ENCODE results near the gene CMIP. TPM values are rescaled to one million over a fixed set of nuclear protein-coding genes. Genes with fewer than 3 reads are reported as not detected.

The CMIP gene
- total and polyA plus RNA-seq, 10 of the 15 experiments (the other 5 are each of a cell fraction or from before 2014, with no cell fraction given) = 1.2 to 43.2 (median 4.4) TPM

DNA sequence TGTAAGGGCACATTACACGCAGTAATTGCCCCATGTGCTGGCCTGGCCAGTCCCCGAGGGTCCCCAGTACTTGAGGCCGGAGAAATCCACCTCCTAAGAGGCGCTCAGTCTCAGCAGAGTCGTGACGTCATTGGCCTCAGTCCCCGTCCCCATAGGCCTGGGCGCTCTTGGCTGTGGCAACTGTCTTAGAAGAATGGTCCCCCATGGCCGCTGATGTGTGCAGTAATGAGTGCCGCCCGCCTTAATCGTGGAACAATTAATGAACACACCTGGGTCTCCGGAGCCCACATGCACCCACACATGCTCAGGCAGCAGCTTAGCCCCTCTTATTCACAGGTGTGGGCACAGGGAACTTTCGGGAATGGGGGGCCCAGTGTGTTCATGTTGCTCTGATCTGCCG lies 248.0 kb downstream of the CMIP start:
- ChIA-PET POLR2A (no interaction called here), SMC1A (ENCODE audit: uncharacterized antibody, unreplicated experiment) (no interaction called here), RAD21 (ENCODE audit: unreplicated experiment) (no interaction called here), CTCF (no interaction called here)
- H3K4me3 ChIP-seq = no peak overlapping the region
- peaks cover 12 to 30% of the 10 kb centered on the region in 2 experiments; a peak in 3 of 4 replicates for H3K36me3 ChIP-seq (ENCODE audit: control insufficient read depth in 2 of 2, insufficient read depth in 2 of 2, low read length in 1 of 2)
- no peak overlapping the region for H3K4me2 ChIP-seq (ENCODE audit: control insufficient read depth, insufficient read depth)
- in situ Hi-C loops (cut with MboI) (no loop called here), intact Hi-C loops (cut with micrococcal nuclease; ENCODE audit: unreplicated experiment) (no loop called here)
- WGBS (ENCODE audit: insufficient coverage, insufficient replicate concordance, low lambda C conversion rate, missing lambda C conversion rate) = 95% methylated on average over 15 of the region's 15 CpGs
- H4K20me1 ChIP-seq (ENCODE audit: control insufficient read depth, insufficient read depth) = no peaks in the 10 kb centered on the region
- H3K9me3 ChIP-seq (replicated peaks; ENCODE audit: control insufficient read depth, insufficient read depth, low read length) = no peaks in the 10 kb centered on the region; the same call in 2 of the 3 replicates
- no peak overlapping the region for H2AFZ ChIP-seq (ENCODE audit: control insufficient read depth, low read depth, low read length)
- ATAC-seq (no peak), FAIRE-seq (no peak), DNase-seq (ENCODE audit: low read depth, low spot score) (no peak)
- peaks cover 3% of the 10 kb centered on the region; the same call in 1 of the 2 replicates for H3K4me1 ChIP-seq (ENCODE audit: control insufficient read depth, insufficient read depth, low read length)
- no peak overlapping the region for H3K27ac ChIP-seq (ENCODE audit: control insufficient read depth, insufficient read depth)
- no peaks in the 10 kb centered on the region for H3K79me2 ChIP-seq (ENCODE audit: control insufficient read depth, insufficient read depth, low read length)
- H3K27me3 ChIP-seq (replicated peaks in 1 of 2; ENCODE audit: control insufficient read depth in 2 of 2, insufficient read depth in 2 of 2, low read length in 1 of 2) = no peaks in the 10 kb centered on the region
- H3K9ac ChIP-seq (ENCODE audit: control insufficient read depth, insufficient read depth, low read length) = no peak overlapping the region
- no TSS peak for BruUV-seq (replicated peaks)
- no peak for TF ChIP-seq SMC3 (IDR thresholded peaks at IDR 0.05; ENCODE audit: borderline replicate concordance, low read length)
- TF ChIP-seq, protein P1, sequence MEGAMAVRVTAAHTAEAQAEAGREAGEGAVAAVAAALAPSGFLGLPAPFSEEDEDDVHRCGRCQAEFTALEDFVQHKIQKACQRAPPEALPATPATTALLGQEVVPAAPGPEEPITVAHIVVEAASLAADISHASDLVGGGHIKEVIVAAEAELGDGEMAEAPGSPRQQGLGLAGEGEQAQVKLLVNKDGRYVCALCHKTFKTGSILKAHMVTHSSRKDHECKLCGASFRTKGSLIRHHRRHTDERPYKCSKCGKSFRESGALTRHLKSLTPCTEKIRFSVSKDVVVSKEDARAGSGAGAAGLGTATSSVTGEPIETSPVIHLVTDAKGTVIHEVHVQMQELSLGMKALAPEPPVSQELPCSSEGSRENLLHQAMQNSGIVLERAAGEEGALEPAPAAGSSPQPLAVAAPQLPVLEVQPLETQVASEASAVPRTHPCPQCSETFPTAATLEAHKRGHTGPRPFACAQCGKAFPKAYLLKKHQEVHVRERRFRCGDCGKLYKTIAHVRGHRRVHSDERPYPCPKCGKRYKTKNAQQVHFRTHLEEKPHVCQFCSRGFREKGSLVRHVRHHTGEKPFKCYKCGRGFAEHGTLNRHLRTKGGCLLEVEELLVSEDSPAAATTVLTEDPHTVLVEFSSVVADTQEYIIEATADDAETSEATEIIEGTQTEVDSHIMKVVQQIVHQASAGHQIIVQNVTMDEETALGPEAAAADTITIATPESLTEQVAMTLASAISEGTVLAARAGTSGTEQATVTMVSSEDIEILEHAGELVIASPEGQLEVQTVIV (IDR thresholded peaks at IDR 0.05; ENCODE audit: borderline replicate concordance, partially characterized antibody) = no peak
- no peak for TF ChIP-seq MTA2 (IDR thresholded peaks at IDR 0.05; ENCODE audit: low read depth)
- TF ChIP-seq CBX3 (IDR thresholded peaks at IDR 0.05; ENCODE audit: borderline replicate concordance, low read depth) = no peak
- no peak for TF ChIP-seq BACH1 (IDR thresholded peaks at IDR 0.05; ENCODE audit: borderline replicate concordance)
- TF ChIP-seq, protein P2, sequence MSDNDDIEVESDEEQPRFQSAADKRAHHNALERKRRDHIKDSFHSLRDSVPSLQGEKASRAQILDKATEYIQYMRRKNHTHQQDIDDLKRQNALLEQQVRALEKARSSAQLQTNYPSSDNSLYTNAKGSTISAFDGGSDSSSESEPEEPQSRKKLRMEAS (IDR thresholded peaks at IDR 0.05; ENCODE audit: low read depth, low read length) = no peak
- no peak for TF ChIP-seq RELA (IDR thresholded peaks at IDR 0.05; ENCODE audit: borderline replicate concordance, partially characterized antibody)
- no peak for TF ChIP-seq GATAD2B (conservative IDR thresholded peaks at IDR 0.05; ENCODE audit: low read depth)
- TF ChIP-seq, protein P3, sequence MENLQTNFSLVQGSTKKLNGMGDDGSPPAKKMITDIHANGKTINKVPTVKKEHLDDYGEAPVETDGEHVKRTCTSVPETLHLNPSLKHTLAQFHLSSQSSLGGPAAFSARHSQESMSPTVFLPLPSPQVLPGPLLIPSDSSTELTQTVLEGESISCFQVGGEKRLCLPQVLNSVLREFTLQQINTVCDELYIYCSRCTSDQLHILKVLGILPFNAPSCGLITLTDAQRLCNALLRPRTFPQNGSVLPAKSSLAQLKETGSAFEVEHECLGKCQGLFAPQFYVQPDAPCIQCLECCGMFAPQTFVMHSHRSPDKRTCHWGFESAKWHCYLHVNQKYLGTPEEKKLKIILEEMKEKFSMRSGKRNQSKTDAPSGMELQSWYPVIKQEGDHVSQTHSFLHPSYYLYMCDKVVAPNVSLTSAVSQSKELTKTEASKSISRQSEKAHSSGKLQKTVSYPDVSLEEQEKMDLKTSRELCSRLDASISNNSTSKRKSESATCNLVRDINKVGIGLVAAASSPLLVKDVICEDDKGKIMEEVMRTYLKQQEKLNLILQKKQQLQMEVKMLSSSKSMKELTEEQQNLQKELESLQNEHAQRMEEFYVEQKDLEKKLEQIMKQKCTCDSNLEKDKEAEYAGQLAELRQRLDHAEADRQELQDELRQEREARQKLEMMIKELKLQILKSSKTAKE (IDR thresholded peaks at IDR 0.05; ENCODE audit: low read depth, poor library complexity, severe bottlenecking) = no peak
- no peak for TF ChIP-seq GABPA (IDR thresholded peaks at IDR 0.05; ENCODE audit: low read depth)
- TF ChIP-seq, protein P4, sequence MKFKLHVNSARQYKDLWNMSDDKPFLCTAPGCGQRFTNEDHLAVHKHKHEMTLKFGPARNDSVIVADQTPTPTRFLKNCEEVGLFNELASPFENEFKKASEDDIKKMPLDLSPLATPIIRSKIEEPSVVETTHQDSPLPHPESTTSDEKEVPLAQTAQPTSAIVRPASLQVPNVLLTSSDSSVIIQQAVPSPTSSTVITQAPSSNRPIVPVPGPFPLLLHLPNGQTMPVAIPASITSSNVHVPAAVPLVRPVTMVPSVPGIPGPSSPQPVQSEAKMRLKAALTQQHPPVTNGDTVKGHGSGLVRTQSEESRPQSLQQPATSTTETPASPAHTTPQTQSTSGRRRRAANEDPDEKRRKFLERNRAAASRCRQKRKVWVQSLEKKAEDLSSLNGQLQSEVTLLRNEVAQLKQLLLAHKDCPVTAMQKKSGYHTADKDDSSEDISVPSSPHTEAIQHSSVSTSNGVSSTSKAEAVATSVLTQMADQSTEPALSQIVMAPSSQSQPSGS (IDR thresholded peaks at IDR 0.05; ENCODE audit: low read length) = no peak
- TF ChIP-seq, protein P5, sequence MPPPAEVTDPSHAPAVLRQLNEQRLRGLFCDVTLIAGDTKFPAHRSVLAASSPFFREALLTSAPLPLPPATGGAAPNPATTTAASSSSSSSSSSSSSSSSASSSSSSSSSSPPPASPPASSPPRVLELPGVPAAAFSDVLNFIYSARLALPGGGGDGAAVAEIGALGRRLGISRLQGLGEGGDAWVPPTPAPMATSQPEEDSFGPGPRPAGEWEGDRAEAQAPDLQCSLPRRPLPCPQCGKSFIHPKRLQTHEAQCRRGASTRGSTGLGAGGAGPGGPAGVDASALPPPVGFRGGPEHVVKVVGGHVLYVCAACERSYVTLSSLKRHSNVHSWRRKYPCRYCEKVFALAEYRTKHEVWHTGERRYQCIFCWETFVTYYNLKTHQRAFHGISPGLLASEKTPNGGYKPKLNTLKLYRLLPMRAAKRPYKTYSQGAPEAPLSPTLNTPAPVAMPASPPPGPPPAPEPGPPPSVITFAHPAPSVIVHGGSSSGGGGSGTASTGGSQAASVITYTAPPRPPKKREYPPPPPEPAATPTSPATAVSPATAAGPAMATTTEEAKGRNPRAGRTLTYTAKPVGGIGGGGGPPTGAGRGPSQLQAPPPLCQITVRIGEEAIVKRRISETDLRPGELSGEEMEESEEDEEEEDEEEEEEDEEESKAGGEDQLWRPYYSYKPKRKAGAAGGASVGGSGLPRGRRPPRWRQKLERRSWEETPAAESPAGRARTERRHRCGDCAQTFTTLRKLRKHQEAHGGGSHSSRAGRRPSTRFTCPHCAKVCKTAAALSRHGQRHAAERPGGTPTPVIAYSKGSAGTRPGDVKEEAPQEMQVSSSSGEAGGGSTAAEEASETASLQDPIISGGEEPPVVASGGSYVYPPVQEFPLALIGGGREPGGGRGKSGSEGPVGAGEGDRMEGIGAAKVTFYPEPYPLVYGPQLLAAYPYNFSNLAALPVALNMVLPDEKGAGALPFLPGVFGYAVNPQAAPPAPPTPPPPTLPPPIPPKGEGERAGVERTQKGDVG (CRISPR knock-in tag; IDR thresholded peaks at IDR 0.05) = no peak
- no peak for TF ChIP-seq NR2F1 (conservative IDR thresholded peaks at IDR 0.05)
- TF ChIP-seq, protein P6, sequence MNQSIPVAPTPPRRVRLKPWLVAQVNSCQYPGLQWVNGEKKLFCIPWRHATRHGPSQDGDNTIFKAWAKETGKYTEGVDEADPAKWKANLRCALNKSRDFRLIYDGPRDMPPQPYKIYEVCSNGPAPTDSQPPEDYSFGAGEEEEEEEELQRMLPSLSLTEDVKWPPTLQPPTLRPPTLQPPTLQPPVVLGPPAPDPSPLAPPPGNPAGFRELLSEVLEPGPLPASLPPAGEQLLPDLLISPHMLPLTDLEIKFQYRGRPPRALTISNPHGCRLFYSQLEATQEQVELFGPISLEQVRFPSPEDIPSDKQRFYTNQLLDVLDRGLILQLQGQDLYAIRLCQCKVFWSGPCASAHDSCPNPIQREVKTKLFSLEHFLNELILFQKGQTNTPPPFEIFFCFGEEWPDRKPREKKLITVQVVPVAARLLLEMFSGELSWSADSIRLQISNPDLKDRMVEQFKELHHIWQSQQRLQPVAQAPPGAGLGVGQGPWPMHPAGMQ (IDR thresholded peaks at IDR 0.05; ENCODE audit: borderline replicate concordance) = no peak

Data from GM12878 (cell line).